OCI-LY7 (cell line): ENCODE measurements around the gene CORO1C.

Experiments
- EZH2phosphoT487 ChIP-seq: fragments of 200-600 bp; sonication (generic); IDR thresholded peaks from 2 replicates; pipeline ENCODE4 v1.6.1; 2018; ENCODE audit warnings: low read depth, borderline replicate concordance, mild to moderate bottlenecking, mixed run types, antibody characterized with exemption, low read length, moderate library complexity, mixed read lengths
- TF ChIP-seq, protein P1 (sequence below): fragments of 200-600 bp; sonication (generic); conservative IDR thresholded peaks from 2 replicates; pipeline ENCODE4 v1.5.1; 2014; ENCODE audit warnings: mild to moderate bottlenecking, antibody characterized with exemption, low read length, moderate library complexity, mixed read lengths

DNA sequence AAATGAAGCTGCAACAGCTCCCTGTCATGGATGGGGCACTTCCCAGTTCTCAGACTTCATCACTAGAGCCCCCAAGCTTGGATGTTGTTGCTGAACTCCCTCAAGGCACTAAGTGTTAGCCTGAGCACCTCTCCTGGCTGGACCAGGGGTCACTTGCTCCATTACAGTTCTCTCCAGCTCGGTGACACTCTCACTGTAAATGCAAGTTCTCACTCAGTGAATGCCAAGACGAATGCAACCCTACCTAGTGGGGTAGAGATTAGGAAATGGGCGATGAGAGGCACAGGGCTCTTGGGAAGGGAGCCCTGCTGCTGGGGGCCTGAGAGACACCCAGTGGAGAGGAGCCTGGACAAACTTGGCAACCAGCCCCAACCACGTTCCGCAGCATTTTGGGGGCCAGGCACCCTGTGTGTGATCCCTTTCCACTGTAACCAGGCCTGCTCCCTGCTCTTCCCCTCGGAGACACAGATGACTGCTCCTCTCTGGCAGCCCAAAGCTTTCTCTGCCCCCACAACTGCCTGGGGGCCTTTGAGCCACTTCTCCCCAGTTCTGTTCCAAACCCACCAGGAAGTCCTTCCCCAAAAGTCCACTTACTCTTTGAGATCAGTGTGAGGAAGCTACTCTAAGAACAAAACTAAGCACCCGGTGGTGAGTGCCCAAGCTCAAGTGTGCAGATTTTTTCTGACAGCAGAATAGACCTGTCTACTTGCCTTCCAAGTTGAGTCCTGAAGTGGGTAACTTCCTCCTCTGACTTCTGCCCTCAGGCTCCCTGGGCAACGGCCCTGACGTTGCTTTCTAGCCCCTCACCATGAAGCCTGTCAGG, 89.7 kb downstream of the CORO1C start:
- TF ChIP-seq, protein P1, sequence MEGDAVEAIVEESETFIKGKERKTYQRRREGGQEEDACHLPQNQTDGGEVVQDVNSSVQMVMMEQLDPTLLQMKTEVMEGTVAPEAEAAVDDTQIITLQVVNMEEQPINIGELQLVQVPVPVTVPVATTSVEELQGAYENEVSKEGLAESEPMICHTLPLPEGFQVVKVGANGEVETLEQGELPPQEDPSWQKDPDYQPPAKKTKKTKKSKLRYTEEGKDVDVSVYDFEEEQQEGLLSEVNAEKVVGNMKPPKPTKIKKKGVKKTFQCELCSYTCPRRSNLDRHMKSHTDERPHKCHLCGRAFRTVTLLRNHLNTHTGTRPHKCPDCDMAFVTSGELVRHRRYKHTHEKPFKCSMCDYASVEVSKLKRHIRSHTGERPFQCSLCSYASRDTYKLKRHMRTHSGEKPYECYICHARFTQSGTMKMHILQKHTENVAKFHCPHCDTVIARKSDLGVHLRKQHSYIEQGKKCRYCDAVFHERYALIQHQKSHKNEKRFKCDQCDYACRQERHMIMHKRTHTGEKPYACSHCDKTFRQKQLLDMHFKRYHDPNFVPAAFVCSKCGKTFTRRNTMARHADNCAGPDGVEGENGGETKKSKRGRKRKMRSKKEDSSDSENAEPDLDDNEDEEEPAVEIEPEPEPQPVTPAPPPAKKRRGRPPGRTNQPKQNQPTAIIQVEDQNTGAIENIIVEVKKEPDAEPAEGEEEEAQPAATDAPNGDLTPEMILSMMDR: no peak
- no peak for TF ChIP-seq EZH2phosphoT487
